MG63 (cell line): ENCODE results near the gene FCER1G. TPM values are rescaled to one million over a fixed set of nuclear protein-coding genes. Genes with fewer than 3 reads are reported as not detected.
A peak's percentile ranks its signal among the peaks of the same experiment; 100 is the strongest.

Experiments used
- DNase-seq: peaks from one replicate; pipeline ENCODE4 v3.0.0-alpha.2; 2020
- H3K27me3 ChIP-seq: fragments of 250-450 bp; sonication (Bioruptor Pico); 2 replicates; pipeline ENCODE4 v1.5.1; 2020; ENCODE audit warnings: mild to moderate bottlenecking, moderate library complexity
- H3K36me3 ChIP-seq: fragments of 250-450 bp; sonication (Bioruptor Pico); 2 replicates; pipeline ENCODE4 v1.5.1; 2020; ENCODE audit warnings: mild to moderate bottlenecking, moderate library complexity
- H3K4me3 ChIP-seq: fragments of 250-450 bp; sonication (Bioruptor Pico); 2 replicates; pipeline ENCODE4 v1.5.1; 2020; ENCODE audit warnings: mild to moderate bottlenecking, moderate library complexity
- H3K9me3 ChIP-seq: fragments of 250-450 bp; sonication (Bioruptor Pico); 2 replicates; pipeline ENCODE4 v1.5.1; 2020; ENCODE audit warnings: mild to moderate bottlenecking, moderate library complexity
- total RNA-seq: library from RNA; depleted of rRNA; stranded (reverse); fragments of >200 nt; shearing (Covaris generic); gene quantifications from 2 replicates; pipeline ENCODE4 v1.2.3, GENCODE V29; 2014; ENCODE audit warnings: low replicate concordance

Gene FCER1G
- total RNA-seq, 1 experiment from 2014 or later: not detected

DNA sequence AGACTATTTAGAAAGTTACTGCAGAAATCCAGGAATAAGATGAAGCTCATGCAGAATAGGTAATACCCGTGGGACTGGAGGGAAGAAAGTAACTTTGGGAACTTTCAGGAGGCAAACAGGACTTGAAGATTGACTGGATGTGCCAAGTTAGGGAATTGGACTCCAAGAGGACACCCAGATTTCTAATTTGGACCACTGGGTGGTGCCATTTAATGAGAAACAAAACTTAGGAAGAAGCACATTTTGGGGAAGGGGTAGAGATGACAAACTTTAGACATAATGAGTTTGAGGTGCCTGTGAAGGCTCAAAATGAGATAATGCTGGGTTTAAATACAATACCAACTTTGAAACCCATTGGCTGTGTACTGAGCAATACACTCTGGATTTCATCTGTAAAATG, 34.5 kb upstream of the FCER1G start:
- no peak for DNase-seq
- H3K36me3 ChIP-seq: peaks cover 2% of the 10 kb centered on the region
- no peaks in the 10 kb centered on the region for H3K9me3 ChIP-seq
- no peaks in the 10 kb centered on the region for H3K27me3 ChIP-seq
- H3K4me3 ChIP-seq: no peak overlapping the region

DNA sequence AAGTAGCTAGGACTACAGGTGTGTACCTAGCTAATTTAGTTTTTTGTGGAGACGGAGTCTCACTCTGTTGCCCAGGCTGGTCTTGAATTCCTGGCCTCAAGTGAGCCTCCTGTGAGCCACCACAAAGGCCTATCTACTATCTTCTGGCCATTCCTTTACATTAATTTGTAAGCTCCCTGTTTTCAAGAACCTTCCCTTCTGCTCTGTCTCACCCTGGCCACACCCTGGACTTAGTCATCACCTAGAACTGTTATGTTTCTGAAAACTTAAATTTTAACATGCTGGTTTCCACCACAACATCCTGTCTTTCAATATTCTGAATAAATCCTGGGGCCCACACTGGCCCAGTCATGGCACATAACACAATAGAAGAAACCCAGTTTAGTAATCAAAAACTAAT, 32.9 kb upstream of the FCER1G start:
- H3K36me3 ChIP-seq: no peaks in the 10 kb centered on the region
- peak; percentile 56 for DNase-seq
- H3K4me3 ChIP-seq: no peak overlapping the region
- no peaks in the 10 kb centered on the region for H3K9me3 ChIP-seq
- H3K27me3 ChIP-seq: no peaks in the 10 kb centered on the region

DNA sequence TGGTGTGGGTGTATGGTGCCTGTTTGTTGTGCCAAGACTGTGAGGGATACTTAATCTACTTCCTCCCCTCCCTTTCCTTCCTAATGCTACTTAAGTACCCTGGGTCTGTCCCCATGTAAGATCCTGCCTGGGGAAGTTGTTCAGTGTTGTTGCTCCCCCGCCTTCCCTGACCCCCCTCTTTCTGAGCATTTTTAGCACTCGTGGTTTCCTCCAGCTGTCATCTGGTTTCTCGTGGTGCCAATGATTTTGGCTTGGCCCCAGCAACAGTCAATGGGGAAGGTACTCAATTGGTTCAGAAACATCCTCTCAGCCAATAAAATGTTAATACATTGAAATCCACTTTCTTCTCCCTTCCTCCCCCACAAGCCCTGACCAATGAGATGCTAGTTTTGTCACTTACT, 29.8 kb upstream of the FCER1G start:
- peak; percentile 56 for DNase-seq
- Histone ChIP-seq H3K4me3 (no peak overlapping the region), H3K27me3 (no peaks in the 10 kb centered on the region), H3K9me3 (no peaks in the 10 kb centered on the region), H3K36me3 (peaks cover 6% of the 10 kb centered on the region; the same call in 1 of the 2 replicates)

DNA sequence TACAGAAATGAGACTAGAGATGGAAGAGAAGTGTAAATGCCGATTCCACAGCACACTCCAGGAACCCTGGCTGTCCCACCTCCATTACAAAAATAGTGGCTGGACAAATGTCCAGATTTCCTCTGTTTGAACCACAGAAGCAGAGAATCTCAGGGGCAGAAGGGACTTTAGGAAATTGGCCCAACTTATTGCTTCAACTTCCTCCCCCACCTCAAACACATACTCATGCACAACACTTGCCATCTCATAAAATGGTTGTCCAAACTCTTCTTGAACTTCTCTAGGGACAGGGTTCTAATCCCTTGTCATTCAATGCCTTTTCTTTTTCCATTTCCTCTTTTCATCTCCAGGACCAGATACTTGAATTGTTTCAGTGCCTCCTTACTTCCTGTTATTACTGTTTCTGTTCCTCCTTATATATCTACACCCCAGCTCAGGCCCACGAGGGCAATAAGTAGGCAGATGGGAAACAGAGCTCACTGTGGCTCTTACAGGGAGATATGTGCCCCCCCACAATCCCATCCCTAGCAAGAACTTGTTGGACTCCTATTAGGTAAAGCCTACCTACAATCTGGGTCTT, 29.3 kb upstream of the FCER1G start:
- Histone ChIP-seq H3K4me3 (no peak overlapping the region), H3K27me3 (no peaks in the 10 kb centered on the region), H3K9me3 (no peaks in the 10 kb centered on the region), H3K36me3 (peaks cover 9% of the 10 kb centered on the region)
- no peak for DNase-seq

DNA sequence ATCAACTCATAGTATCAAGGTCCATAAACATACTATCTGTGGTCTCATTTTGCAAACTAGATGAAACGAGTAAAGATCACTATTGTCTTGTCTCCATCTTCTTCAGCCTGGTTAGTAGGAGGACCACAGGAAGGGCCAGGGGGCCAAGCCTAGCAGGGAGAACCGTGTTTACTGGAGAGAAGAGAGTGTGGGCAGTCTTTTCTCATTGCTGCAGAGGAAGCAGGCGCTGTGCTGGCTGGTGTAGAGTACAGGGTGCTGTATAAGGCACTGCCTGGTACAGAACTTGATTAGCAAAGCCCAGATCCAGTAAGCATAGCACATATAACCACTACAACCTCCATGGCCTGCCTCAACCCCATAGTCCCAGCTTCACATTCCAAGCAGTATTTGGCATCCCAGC, 27.8 kb upstream of the FCER1G start:
- Histone ChIP-seq H3K9me3 (no peaks in the 10 kb centered on the region), H3K27me3 (no peaks in the 10 kb centered on the region), H3K36me3 (peaks cover 24% of the 10 kb centered on the region), H3K4me3 (no peak overlapping the region)
- no peak for DNase-seq

DNA sequence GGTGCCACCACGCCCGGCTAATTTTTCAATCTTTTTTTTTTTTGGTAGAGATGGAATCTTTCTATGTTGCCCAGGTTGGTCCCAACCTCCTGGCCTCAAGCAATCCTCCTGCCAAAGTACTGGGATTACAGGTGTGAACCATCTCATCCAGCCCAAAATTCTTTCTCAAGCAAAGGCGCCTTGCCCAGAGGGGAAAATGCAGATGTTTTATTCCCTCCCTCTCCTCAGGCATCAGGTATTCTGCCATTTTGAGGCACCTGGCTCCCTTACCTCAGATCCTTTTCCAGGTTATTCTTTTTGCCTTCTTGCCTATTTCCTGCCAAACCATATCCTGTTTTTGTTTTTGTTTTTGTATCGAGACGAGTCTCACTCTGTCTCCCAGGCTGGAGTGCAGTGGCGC, 26.7 kb upstream of the FCER1G start:
- peaks cover 33% of the 10 kb centered on the region for H3K36me3 ChIP-seq
- no peak overlapping the region for H3K4me3 ChIP-seq
- no peaks in the 10 kb centered on the region for H3K27me3 ChIP-seq
- no peaks in the 10 kb centered on the region for H3K9me3 ChIP-seq
- DNase-seq: no peak

DNA sequence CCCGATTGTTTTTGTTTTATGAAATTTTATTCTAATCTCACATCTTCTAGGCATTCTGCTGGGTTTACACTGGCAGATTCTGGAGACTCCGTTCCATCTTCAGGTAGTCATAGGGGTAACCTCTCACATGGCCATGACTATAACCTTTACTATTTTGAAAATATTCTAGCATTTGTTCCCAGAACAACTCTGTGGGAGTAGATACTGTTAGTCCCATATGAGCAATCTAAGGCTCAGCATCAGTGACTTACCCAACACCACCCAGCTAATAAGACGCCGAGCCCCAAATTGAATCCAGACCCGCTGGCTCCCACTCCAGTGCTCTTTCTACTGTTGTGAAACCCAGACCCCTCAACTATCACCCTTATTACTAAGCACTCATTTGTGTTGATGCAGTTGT, 26.1 kb upstream of the FCER1G start:
- H3K36me3 ChIP-seq: peaks cover 35% of the 10 kb centered on the region
- no peak overlapping the region for H3K4me3 ChIP-seq
- DNase-seq: no peak
- H3K27me3 ChIP-seq: no peaks in the 10 kb centered on the region
- no peaks in the 10 kb centered on the region for H3K9me3 ChIP-seq

DNA sequence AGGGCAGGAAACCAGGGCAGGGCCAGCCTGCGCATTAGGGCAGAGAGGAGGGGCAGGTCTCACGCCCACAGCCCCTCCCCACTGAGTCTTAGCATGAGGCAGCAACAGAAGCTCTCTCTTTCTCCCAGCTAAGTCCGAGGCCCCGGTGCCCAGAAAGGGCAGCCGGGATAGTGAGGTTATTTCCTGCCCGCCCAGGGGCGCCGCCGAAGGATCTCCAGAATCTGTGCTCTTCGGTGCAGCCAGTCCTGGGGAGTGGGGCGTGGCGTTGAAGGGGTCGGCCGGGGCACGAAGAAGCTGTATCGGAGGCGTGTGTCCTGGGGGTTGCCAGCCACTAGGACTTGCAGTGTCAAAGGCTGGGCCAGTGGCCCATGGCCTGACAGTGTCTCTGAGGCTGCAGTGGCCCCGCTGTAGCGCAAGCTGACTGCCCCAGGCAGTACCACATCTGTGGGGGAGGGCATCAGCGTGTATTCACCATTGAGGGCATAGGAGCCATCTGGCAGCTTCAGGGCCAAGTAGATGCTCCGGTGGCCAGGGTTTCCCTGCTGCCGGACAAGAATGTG, 24.1 kb upstream of the FCER1G start:
- H3K9me3 ChIP-seq: no peaks in the 10 kb centered on the region
- DNase-seq: no peak
- H3K4me3 ChIP-seq: no peak overlapping the region
- peaks cover 52% of the 10 kb centered on the region for H3K36me3 ChIP-seq
- no peaks in the 10 kb centered on the region for H3K27me3 ChIP-seq

DNA sequence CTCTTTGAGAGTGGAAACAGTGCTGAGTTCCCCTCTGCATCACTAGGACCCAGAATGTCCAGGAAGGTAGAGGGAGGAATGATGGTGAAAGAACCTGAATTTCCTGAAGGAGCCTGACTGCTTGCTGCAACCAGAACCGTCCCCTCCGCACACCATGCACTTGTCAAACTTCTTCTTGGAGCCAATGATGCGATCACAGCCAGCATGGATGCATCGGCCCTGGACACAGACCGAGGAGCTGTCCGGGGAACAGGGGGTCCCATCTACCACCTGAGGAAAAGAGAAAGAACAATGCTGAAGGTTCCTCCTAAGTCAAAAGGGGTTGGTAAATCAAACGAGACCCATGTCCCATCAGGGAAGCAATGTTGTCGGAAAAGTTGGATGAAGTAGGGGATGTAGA, 23.1 kb upstream of the FCER1G start:
- no peaks in the 10 kb centered on the region for H3K9me3 ChIP-seq
- H3K27me3 ChIP-seq: no peaks in the 10 kb centered on the region
- no peak for DNase-seq
- peaks cover 59% of the 10 kb centered on the region for H3K36me3 ChIP-seq
- H3K4me3 ChIP-seq: no peak overlapping the region

DNA sequence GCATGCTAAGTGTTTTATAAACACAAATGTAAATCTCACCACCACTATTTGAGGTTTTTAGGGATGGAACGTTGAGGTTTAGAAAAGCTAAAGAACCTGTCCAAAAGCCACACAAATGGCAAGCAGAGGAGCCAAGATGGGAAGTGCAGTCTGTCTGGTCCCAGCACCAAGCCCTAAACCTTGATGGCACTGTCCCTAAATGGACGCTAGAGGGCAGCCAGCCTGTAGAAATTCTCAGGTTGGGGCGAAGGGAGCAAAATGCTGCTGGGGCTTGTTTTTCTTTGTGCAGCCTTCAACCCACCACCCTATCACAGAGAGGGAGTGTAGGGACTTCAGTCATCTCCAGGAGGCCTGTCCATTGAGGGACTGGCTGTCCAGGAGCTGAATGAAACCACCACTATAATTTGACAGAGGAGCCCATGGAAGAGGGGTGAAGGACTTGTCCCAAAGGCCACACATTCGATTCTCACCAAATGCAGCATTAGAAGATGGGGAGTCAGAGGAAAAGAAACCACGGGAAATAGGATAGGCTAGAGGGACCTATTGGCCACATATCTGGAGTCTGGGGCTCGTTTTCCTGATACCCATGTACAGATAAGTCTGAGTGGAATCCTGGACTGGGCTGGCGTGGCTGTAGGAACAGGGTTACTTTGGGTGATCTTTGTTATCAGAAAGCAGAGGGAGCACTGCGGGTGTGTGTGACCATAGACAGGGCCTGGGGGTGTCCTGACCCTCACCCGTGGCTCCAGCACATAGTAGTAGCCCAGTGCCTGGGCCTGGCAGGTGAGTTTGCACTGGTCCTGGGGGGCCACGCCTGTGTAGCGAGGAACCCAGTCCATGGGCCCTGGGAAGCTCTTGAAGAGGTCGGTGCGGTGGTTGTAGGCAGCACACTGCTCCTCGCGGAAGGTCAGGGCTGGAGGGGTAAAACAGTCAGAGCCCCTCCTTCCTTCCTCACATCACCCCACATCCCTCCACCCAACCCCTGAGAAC, 22.3 kb upstream of the FCER1G start:
- no peaks in the 10 kb centered on the region for H3K9me3 ChIP-seq
- peaks cover 59% of the 10 kb centered on the region for H3K36me3 ChIP-seq
- DNase-seq: peak; percentile 50
- H3K27me3 ChIP-seq: no peaks in the 10 kb centered on the region
- H3K4me3 ChIP-seq: no peak overlapping the region

DNA sequence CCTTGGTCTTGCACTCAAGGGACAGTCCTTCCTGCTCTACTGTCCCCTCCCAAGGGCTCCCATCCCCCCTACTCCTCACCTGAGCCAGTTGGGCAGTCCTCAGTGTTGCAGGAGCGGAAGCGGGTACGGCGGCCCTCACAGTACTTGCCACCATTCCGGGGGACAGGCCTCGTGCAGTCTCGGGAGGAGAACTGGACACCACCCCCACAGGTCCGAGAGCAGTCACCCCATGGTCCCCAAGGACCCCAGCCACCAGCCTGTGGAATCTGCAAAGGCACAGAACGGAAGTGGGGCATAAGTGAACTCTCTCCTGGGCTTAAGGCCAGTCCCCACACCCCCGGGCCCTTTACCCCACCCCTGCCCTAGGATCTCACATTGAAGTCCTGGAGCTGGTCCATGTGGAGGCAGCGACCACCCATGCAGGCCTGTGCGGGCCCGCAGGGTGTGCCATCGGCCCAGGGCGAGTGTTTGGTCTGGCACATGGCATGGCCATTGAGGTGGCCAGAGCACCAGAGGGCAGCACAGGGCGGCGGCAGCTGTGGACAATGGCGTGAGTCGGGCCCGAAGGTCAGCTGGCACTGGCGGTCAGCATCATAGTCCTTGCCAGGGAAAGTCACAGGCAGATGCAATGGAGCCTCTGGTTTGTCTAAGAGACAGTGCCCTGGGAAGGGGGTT, 21.4 kb upstream of the FCER1G start:
- Histone ChIP-seq H3K4me3 (no peak overlapping the region), H3K9me3 (no peaks in the 10 kb centered on the region), H3K27me3 (no peaks in the 10 kb centered on the region), H3K36me3 (peaks cover 59% of the 10 kb centered on the region)
- DNase-seq: peak; percentile 23

DNA sequence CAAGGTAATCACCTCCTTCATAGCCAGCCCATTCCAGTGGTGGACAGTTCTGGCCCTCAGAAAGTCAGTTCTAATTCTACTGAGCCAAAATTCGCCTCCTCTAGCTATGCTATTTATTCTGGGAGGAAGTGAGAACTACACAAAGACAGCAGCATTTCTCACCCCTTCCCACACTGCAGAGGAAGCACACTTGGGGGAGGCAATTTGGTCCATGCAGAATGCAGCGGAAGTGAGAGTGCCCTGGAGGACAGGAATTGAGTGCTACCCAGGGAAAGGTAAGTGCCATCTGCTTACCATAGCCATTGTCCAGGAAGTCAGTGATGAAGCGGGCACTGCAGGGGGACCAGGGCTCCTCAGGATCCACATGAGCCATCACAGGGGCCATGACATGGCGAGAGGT, 19.9 kb upstream of the FCER1G start:
- no peak for DNase-seq
- no peaks in the 10 kb centered on the region for H3K27me3 ChIP-seq
- peaks cover 53% of the 10 kb centered on the region for H3K36me3 ChIP-seq
- H3K4me3 ChIP-seq: no peak overlapping the region
- no peaks in the 10 kb centered on the region for H3K9me3 ChIP-seq

DNA sequence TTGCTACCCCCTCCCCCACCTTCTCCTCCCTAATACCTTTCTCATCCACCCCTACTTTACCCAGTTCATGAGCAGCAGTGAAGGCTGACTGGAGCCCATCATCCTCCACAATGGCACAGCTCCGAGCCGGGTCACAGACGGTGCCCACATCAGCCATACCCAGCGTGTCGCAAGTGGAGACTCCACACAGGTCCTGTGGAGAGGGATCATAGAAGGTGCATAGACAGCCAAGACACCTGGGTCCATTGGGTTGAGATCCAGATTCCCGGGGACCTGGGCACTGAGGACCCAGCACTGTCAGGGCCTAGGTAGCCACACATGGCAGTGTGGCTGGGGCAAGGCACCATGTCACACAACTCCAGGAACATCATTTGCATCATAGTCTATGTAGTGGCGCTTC, 19.0 kb upstream of the FCER1G start:
- Histone ChIP-seq H3K4me3 (peak overlapping the region; percentile 54), H3K9me3 (no peaks in the 10 kb centered on the region), H3K36me3 (peaks cover 47% of the 10 kb centered on the region), H3K27me3 (no peaks in the 10 kb centered on the region)
- no peak for DNase-seq

DNA sequence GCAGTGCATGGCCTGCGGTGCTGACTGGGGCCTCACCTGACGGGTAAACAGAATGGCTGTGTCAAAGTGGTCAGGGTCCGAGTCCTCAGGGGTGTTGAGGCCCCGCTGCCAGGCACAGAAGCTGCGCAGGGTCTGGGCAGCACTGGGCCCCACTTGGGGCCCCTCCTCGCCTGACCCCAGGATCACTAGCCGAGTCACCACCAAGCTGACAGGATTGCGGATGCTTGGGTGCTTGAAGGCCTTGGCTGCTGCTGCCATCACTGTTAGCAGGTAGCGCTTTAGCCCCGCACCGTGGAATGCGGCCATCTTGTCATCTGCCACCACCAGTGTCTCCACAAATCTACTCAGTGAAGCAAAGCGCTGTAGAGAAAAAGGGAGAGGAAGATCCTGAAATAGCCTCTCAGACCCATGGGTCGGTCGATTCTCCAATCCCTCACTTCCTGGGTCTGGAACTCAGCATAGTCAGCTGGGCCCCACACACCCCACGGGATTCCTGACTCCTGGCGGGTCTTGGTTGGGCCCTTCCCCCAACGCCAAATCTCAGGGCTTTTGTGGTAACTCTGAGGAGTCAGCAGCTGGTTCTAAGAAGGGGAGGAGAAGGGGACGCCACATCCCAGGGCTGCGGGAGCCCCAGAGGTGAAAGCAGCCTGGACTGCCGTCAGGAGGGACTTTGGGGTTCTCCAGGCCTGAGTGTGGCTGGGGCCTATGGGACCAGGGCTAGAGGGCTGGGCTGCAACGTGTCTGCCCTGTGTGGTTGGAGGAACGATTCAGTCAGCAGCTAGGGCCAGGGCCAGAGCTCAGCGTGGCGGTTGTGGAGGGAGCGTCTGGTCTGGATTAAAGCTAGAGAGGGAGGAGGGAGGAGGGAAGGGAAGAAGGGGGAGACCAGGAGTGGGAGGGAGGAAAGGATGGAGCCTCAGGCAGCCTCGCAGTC, 18.3 kb upstream of the FCER1G start:
- DNase-seq: peak; percentile 84

DNA sequence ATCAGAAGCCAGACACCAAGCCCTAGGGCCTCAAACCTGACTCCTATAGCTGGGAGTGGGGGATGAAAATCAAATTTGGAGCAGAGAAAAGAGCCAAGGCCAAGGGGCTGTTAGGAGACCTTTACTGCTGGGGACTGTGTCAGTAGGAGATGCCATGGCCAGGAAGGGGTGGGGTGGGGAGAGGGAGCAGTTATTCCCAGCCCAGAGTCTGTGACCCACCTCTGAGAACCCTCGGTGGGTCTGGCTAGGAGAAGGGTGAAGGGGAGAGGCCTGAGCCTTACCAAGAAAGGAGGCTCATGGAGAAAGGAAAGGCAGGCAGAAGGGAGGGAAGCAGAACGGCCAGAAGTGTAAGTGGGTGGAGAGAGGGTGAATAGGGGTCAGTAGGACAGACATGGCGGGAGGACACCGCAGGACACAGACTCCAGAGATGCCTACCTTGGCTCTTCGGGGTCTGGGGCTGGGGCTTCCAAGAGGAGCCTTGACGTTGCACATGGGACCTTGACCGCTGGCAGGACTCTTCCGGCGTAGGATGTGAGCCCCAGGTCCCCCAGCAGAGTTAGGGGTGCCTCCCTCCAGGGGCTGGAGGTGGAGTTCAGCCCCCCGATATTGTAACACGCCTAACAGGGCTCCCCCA, 17.4 kb upstream of the FCER1G start:
- H3K4me3 ChIP-seq: peak overlapping the region; percentile 54
- peak; percentile 6 for DNase-seq
- no peaks in the 10 kb centered on the region for H3K9me3 ChIP-seq
- peaks cover 32% of the 10 kb centered on the region for H3K36me3 ChIP-seq
- no peaks in the 10 kb centered on the region for H3K27me3 ChIP-seq

More for the DNA sequence above, 18.3 kb upstream of the FCER1G start:
- peak overlapping the region; percentile 54 for H3K4me3 ChIP-seq
- H3K36me3 ChIP-seq: peaks cover 40% of the 10 kb centered on the region
- H3K27me3 ChIP-seq: no peaks in the 10 kb centered on the region
- H3K9me3 ChIP-seq: no peaks in the 10 kb centered on the region
